Thyroid gland (tissue), 4 donors: Measurements from ENCODE around the gene CEP170B. TPM values are rescaled to one million over a fixed set of nuclear protein-coding genes. Genes with fewer than 3 reads are reported as not detected.
"Not testable (repeated sequence)": the region's sequence is repeated elsewhere in the genome, so short reads cannot be mapped to it uniquely, and the experiment has no call there.

Experiments used
- DNase-seq, 2 donors: peaks; one replicate each; pipeline ENCODE4 v3.0.0-alpha.2; 2019
- H3K27ac ChIP-seq, 3 donors: fragments of 200-600 bp; sonication (generic); 1 replicate in 2 of 3; 2 replicates in 1 of 3; pipeline ENCODE4 v1.5.1; 2016 to 2019; ENCODE audit warnings: mild to moderate bottlenecking in 1 of 3, moderate library complexity in 1 of 3
- H3K27me3 ChIP-seq: fragments of 200-600 bp; sonication (generic); one replicate; pipeline ENCODE4 v1.5.1; 2019
- H3K36me3 ChIP-seq, 2 donors: fragments of 200-600 bp; sonication (generic); one replicate each; pipeline ENCODE4 v1.5.1; 2016 to 2019
- H3K4me1 ChIP-seq, 2 donors: fragments of 200-600 bp; sonication (generic); one replicate each; pipeline ENCODE4 v1.5.1; 2017 to 2019
- H3K4me3 ChIP-seq, 3 donors: fragments of 200-600 bp; sonication (generic); replicated peaks in 1 of 3; 1 replicate in 2 of 3; 2 replicates in 1 of 3; pipeline ENCODE4 v1.5.1; 2016; ENCODE audit warnings: mild to moderate bottlenecking in 1 of 3
- H3K9me3 ChIP-seq: fragments of 200-600 bp; sonication (generic); one replicate; pipeline ENCODE4 v1.5.1; 2017
- CTCF ChIP-seq, 6 experiments: fragments of 200-600 bp in 3 of 6; fragments of 450-650 bp in 3 of 6; sonication (generic) in 3 of 6; IDR thresholded peaks; one replicate each; pipeline ENCODE4 v1.5.1; 2016 to 2019; ENCODE audit warnings: antibody characterized with exemption in 6 of 6, mild to moderate bottlenecking in 2 of 6, inconsistent platforms in 1 of 6, moderate library complexity in 1 of 6
- POLR2A ChIP-seq, 2 donors: fragments of 450-650 bp; IDR thresholded peaks; one replicate each; pipeline ENCODE4 v1.6.1; 2017; ENCODE audit warnings: antibody characterized with exemption in 2 of 2, mild to moderate bottlenecking in 2 of 2, moderate library complexity in 1 of 2
- WGBS, 2 donors: methylation state at CpG; one replicate each; pipeline ENCODE4 v1.1.5; 2017; 5-methylcytosine and 5-hydroxymethylcytosine counted together
- intact Hi-C: fragments of 100-400 bp; cut with DNase I; formaldehyde crosslinking; loops from one replicate; pipeline ENCODE4 v1.15.1; 2023
- total RNA-seq, 4 donors: library from RNA; depleted of rRNA; stranded (reverse); fragments of >200 nt; gene quantifications; one replicate each; pipeline ENCODE4 v1.2.3, GENCODE V29; 2016

Gene CEP170B
- total RNA-seq, 4 donors from 2014 or later, result 18.3 to 46.2 (median 27.4) TPM

- TF ChIP-seq POLR2A (IDR thresholded peaks at IDR 0.05), result no peak
- no peak for TF ChIP-seq CTCF (IDR thresholded peaks at IDR 0.05)
- WGBS, 2 donors, result 7 to 13% methylated on average over 1 of the region's 1 CpG
- DNase-seq, result no peak
- Histone ChIP-seq H3K36me3 (no peaks in the 10 kb centered on the region), H3K9me3 (no peaks in the 10 kb centered on the region), H3K4me1 (no peaks in the 10 kb centered on the region), H3K27ac (no peak overlapping the region), H3K4me3 (no peak overlapping the region), H3K27me3 (no peaks in the 10 kb centered on the region)
- intact Hi-C loops, result no loop called here
These were observed 43.2 kb downstream of the CEP170B start for GRCh38 chr14:104908303-104908702.

DNA sequence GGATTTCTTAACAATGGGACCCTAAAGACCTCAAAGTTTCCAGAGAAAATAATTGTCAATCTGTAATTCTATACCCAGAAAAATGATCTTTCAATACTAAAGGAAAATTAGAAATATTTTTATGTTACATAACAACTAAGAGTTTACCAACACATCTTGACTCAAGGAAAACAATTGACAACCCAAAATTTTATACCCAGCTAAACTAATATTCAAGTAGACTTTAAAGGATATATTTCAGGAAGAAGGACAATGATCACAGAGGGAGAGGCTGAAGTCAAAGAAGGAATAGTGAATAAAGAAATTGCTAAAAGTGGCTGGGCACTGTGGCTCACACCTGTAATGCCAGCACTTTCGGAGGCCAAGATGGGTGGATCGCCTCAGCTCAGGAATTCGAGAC is 47.0 kb downstream of the CEP170B start:
- no peak for DNase-seq
- Histone ChIP-seq H3K4me3 (no peak overlapping the region), H3K4me1 (peaks cover 0 to 6% of the 10 kb centered on the region in 2 donors), H3K27ac (no peak overlapping the region), H3K27me3 (no peaks in the 10 kb centered on the region), H3K36me3 (no peaks in the 10 kb centered on the region), H3K9me3 (no peaks in the 10 kb centered on the region)
- intact Hi-C loops, result no loop called here
- WGBS, 2 donors, result 85 to 91% methylated on average over 3 of the region's 3 CpGs
- TF ChIP-seq CTCF (IDR thresholded peaks at IDR 0.05) (no peak), POLR2A (IDR thresholded peaks at IDR 0.05) (no peak)

DNA sequence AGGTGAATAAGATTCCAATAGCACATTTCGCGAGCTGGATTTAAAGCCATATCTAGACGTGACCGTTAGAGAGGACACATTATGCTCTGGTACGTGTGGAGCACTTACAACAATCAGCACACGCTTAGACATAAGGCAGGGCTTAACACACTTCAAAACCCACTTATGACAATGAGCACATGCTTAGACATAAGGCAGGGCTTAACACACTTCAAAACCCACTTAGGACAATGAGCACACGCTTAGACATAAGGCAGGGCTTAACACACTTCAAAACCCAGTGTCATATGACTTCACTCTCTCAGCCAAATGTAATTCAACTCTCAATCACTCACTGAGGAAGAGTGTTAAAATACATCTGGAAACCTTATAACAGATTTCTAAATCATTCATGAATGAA is 48.4 kb downstream of the CEP170B start:
- Histone ChIP-seq H3K9me3 (no peaks in the 10 kb centered on the region), H3K27me3 (no peaks in the 10 kb centered on the region), H3K4me1 (peaks cover 0 to 6% of the 10 kb centered on the region in 2 donors), H3K27ac (no peak overlapping the region), H3K36me3 (no peaks in the 10 kb centered on the region), H3K4me3 (no peak overlapping the region)
- 47 to 51% methylated on average over 7 of the region's 7 CpGs for WGBS, 2 donors
- TF ChIP-seq POLR2A (IDR thresholded peaks at IDR 0.05) (no peak), CTCF (IDR thresholded peaks at IDR 0.05) (no peak)
- intact Hi-C loops, result no loop called here
- DNase-seq, result no peak

GRCh38 chr14:104917116-104917515 is 52.0 kb downstream of the CEP170B start:
- 85 to 86% methylated on average over 9 of the region's 9 CpGs for WGBS, 2 donors
- no peak overlapping the region for H3K4me3 ChIP-seq
- no peaks in the 10 kb centered on the region for H3K27me3 ChIP-seq
- intact Hi-C loops, result no loop called here
- no peak for DNase-seq
- TF ChIP-seq CTCF (IDR thresholded peaks at IDR 0.05) (no peak), POLR2A (IDR thresholded peaks at IDR 0.05) (no peak)
- H3K9me3 ChIP-seq, result no peaks in the 10 kb centered on the region
- H3K36me3 ChIP-seq, result no peaks in the 10 kb centered on the region
- H3K27ac ChIP-seq, result no peak overlapping the region
- peaks cover 0 to 6% of the 10 kb centered on the region in 2 donors for H3K4me1 ChIP-seq

DNA sequence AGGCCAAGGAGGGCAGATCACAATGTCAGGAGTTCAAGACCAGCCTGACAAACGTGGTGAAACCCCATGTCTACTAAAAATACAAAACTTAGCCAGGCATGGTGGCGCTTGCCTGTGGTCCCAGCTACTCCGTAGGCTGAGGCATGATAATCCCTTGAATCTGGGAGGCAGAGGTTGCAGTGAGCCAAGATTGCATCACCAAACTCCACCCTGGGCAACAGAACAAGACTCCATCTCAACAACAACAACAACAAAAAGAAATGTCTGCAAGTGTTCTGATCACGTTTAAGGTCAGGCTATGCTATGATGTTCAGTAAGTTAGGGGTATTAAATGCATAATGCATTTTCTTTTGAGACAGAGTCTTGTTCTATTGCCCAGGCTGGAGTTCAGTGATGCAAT is 52.9 kb downstream of the CEP170B start:
- H3K27me3 ChIP-seq, result no peaks in the 10 kb centered on the region
- 79 to 83% methylated on average over 3 to 4 of the region's 4 CpGs for WGBS, 2 donors
- intact Hi-C loops, result no loop called here

DNA sequence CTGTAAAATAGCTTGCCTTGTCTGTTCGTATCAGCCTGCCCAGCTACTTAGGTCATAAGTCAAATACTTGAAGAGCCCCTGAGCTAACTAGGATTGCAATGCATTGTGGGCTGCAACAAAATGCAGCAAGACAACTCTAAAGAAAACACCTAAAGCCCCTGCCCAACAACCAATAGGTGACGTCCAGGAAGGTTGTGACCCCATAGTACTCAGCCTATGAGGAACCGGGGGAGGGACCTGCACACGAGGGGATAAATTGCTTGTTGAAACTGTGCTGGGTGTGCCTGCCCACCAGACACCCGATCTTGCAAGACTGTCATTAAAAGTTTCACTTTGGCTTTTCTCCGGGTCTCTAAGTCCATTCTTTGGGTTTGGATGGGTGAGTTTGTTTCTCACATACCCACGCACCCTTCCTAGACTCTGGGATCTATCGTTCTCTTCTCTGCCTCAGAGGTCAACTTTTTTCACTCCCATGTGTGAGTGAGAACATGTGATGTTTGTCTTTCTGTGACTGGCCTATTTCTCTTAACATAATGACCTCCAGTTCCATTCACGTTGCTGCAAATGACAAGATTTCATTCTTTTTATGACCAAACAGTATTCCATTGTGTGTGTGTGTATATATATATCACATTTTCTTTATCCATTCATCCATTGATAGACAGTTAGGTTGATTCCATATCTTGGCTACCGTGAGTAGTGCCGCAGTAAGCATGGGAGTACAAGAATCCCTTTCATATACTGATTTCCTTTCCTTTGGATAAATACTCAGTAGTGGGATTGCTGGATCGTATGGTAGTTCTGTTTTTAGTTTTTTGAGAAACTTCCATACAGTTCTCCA is 54.3 kb downstream of the CEP170B start:
- DNase-seq, H3K4me3 ChIP-seq, H3K36me3 ChIP-seq, H3K27me3 ChIP-seq, H3K9me3 ChIP-seq, intact Hi-C loops, H3K27ac ChIP-seq, H3K4me1 ChIP-seq: not testable (repeated sequence)
- 85 to 90% methylated on average over 10 to 12 of the region's 12 CpGs for WGBS, 2 donors

More for the DNA sequence above, 52.9 kb downstream of the CEP170B start:
- H3K36me3 ChIP-seq, result no peaks in the 10 kb centered on the region
- peaks cover 0 to 6% of the 10 kb centered on the region in 2 donors for H3K4me1 ChIP-seq
- TF ChIP-seq POLR2A (IDR thresholded peaks at IDR 0.05) (no peak), CTCF (IDR thresholded peaks at IDR 0.05) (no peak)
- H3K27ac ChIP-seq, result no peak overlapping the region
- DNase-seq, result no peak
- no peaks in the 10 kb centered on the region for H3K9me3 ChIP-seq
- H3K4me3 ChIP-seq, result no peak overlapping the region
